NCI-H2107 (cell line): Measurements from ENCODE around the gene TMEM115.
"Not testable (repeated sequence)": the region's sequence is repeated elsewhere in the genome, so short reads cannot be mapped to it uniquely, and the experiment has no call there.

Experiments used
- DNase-seq: peaks from one replicate; lab custom pipeline; 2025; lab: John Stamatoyannopoulos, UW

The TMEM115 gene

GRCh38 chr3:50318615-50319014 is 40.7 kb downstream of the TMEM115 start:
- DNase-seq = no peak

GRCh38 chr3:50318163-50318562 is 41.2 kb downstream of the TMEM115 start:
- no peak for DNase-seq

DNA sequence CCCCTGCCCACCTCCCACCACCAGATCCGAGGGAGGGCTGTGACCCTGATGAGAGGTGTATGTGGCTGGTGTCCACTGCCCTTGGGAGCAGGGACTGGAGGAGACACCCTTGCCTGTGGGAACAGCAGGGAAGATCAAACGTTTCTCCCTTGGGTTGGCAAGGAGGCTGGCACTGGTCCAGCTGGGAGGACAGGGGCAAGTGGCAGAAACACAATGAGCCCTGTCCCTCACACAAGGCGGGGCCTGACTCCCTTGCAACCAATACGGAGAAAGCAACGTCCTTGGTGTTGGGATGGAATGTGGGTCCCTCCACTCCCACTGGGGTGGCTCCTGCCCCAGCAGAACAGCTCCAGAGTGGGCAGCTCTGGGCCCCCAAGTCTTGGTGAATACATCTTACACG is 42.0 kb downstream of the TMEM115 start:
- DNase-seq = no peak

DNA sequence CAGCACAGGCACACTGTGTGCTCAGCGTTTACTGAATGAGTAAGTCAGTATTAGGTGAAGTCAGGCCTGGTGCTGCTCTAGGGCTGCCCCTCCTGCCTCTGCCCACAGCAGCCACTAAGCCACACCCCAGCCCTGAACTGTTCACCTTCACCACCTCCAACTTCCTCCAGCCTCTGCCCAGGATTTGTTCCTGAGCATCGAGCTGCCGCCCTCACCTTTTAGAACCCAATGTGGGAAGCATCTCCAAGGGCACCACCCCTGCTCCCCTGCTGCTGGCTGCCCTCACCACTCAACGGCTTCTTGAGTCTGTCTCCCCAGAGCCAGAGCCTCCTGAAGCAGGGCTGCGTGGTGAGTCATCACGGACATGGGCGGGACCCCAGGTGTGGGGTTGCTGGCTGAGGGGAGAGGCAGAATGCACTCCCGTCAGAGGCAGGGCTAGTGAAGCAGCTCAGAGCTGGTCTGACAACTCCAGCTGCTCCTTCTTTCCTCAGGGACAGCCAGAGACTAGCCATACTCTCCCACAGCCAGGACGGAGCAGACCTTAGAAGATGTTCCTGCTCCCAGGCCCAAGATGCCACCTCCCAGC is 42.6 kb downstream of the TMEM115 start:
- no peak for DNase-seq

- DNase-seq = no peak
These were observed 44.5 kb downstream of the TMEM115 start for GRCh38 chr3:50314816-50315215.

DNA sequence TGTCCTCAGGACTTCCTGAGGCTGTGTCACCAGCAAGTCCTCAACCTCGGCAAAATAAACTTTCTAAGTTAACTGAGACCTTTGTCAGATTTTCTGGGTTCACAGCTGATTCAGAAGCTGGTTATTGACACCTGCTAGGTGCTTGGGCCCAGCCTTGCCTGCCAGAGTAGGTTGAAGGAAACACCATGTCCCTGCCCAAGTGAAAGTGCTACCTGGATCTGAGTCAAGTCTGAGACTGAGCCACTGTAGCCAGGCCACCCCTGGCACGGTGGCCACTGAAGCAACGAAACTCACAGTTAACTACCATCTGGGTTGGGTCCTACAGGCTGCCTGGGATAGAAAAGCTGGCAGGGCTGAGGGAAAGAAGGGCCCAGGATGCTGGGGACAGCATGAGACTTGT is 45.0 kb downstream of the TMEM115 start:
- no peak for DNase-seq

DNA sequence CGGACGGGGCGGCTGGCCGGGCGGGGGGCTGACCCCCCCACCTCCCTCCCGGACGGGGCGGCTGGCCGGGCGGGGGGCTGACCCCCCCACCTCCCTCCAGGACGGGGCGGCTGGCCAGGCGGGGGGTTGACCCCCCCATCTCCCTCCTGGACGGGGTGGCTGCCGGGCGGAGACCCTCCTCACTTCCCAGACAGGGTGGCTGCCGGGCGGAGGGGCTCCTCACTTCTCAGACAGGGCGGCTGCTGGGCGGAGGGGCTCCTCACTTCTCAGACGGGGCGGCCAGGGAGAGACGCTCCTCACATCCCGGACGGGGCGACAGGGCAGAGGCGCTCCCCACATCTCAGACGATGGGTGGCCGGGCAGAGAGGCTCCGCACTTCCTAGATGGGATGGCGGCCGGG is 47.3 kb downstream of the TMEM115 start:
- DNase-seq = not testable (repeated sequence)
